GM12873 (cell line): Measurements from ENCODE around the gene CALHM2.
A peak's percentile ranks its signal among the peaks of the same experiment; 100 is the strongest.

ENCODE experiments used
- CTCF ChIP-seq: IDR thresholded peaks from 2 replicates; pipeline ENCODE4 v1.5.1; 2012; ENCODE audit warnings: low read depth, mild to moderate bottlenecking, moderate library complexity, low read length, control low read depth; ENCODE audit not compliant: insufficient read depth; ENCODE audit errors: missing control alignments

The CALHM2 gene

GRCh38 chr10:103472005-103472404 lies 19.8 kb upstream of the CALHM2 start:
- TF ChIP-seq CTCF: peak; percentile 1

- no peak for TF ChIP-seq CTCF
Measured at GRCh38 chr10:103470761-103471653, 18.8 kb upstream of the CALHM2 start.

- no peak for TF ChIP-seq CTCF
Measured at GRCh38 chr10:103469201-103469600, 17.0 kb upstream of the CALHM2 start.

GRCh38 chr10:103467406-103467805 lies 15.2 kb upstream of the CALHM2 start:
- TF ChIP-seq CTCF: no peak

GRCh38 chr10:103466734-103467133 lies 14.6 kb upstream of the CALHM2 start:
- TF ChIP-seq CTCF: no peak

GRCh38 chr10:103465411-103466179 lies 13.4 kb upstream of the CALHM2 start:
- no peak for TF ChIP-seq CTCF

GRCh38 chr10:103463499-103463898 lies 11.3 kb upstream of the CALHM2 start:
- TF ChIP-seq CTCF: no peak
